ENCODE measurements around the gene IL1R2.

IL1R2 gene

GRCh38 chr2:101975171-101975870 lies 16.4 kb upstream of the IL1R2 start:
- no peak for DNase-seq

DNA sequence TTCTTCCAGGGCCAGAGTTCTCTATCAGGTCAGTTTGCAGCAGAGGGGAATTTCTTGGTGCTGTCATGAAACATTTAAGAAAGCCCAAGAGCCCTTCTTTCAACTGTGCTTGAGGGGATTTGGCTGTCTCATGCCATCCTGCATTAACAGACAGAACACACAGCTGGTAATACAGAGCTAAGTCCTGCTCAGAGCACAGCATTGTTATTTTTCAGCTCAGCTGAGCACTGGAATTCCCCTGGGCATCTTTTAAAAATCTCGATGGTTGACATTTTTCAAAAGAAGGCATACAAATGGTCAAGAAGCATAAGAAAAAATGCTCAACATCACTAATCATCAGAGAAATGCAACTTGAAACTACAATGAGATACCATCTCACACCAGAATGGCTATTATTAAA lies 14.9 kb upstream of the IL1R2 start:
- DNase-seq = no peak

- DNase-seq = no peak
Observed at GRCh38 chr2:101980368-101980767, 11.4 kb upstream of the IL1R2 start.

- DNase-seq = no peak
Observed at GRCh38 chr2:101981066-101981465, 10.7 kb upstream of the IL1R2 start.

DNA sequence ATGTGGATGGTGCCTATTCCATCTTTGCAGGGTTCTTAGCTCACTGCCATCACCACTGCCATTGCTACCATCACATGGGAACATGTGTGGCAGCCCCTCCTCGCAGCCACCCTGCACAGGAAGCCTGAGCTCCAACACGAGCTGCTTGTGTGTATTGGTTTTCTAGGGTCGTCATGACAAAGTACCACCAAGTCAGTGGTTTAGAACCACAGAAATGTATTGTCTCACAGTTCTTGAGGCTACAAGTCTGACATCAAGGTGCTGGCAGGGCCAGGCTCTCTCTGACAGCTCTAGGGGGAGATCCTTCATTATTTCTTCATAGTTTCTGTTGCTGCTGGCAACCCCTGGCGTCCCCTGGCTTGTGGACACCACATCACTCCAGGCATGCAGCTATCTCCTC lies 10.3 kb upstream of the IL1R2 start:
- no peak for DNase-seq

- no peak for DNase-seq
Observed at GRCh38 chr2:101982495-101983029, 9.2 kb upstream of the IL1R2 start.

GRCh38 chr2:101983486-101983885 lies 8.3 kb upstream of the IL1R2 start:
- no peak for DNase-seq

DNA sequence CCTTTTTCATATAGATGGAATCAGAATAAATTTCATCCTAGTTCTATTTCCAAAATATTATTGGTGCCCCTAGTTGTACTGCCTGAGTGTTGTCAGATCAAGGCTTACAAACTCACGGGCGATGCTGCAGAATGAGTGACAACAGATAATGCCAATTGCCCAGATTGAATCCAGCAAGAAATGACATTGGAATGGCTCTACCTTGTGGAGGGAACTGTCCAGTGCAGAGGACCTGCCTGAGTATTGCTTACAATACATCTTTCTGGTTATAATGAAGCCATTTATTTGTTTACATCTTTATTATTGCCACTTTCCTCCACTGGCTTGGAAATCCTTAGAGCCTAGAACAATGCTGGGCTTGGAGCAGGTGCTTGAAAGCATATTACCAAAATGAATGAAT lies 7.8 kb upstream of the IL1R2 start:
- DNase-seq = no peak

DNA sequence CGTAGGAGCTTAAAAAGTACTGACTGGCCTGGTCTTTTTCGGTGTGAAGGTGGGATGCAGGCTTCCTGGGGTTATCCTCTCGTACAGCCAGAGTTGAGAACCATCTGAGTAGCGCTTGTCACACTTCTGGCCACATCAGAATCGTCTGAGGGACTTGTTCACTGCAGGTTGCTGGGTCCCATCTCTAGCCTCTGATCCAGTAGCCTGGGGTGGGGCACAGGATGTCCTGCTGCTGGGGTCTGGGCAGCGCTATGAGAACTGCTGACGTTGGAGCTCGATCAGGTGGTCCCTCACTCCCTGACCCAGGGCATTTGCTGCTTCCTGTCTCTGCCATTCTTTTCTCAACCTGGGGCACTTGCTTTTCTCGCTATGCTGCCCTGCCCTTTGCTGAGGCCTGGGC lies 7.1 kb upstream of the IL1R2 start:
- no peak for DNase-seq

GRCh38 chr2:101985101-101985792 lies 6.5 kb upstream of the IL1R2 start:
- DNase-seq = no peak

- DNase-seq = no peak
Observed at GRCh38 chr2:101985793-101986164, 6.0 kb upstream of the IL1R2 start.

DNA sequence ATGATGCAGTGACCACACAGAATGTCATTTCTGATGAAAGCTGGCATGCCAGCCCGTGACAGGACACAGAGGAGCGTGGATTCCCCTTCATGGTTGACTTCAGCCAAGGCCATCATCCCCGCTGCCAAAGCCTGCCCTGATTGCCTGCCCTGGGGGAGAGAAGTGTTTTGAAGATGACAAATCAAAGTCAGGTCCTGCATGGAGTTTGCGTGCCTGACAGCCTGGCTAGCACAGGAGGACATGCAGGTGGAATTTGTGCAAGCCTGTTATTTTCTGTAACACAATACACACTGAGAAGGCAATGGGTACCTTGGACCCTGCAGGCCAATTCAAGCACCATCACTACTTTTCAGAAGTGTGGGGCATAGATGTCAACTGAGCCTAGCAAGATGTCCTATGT lies 5.4 kb upstream of the IL1R2 start:
- no peak for DNase-seq

DNA sequence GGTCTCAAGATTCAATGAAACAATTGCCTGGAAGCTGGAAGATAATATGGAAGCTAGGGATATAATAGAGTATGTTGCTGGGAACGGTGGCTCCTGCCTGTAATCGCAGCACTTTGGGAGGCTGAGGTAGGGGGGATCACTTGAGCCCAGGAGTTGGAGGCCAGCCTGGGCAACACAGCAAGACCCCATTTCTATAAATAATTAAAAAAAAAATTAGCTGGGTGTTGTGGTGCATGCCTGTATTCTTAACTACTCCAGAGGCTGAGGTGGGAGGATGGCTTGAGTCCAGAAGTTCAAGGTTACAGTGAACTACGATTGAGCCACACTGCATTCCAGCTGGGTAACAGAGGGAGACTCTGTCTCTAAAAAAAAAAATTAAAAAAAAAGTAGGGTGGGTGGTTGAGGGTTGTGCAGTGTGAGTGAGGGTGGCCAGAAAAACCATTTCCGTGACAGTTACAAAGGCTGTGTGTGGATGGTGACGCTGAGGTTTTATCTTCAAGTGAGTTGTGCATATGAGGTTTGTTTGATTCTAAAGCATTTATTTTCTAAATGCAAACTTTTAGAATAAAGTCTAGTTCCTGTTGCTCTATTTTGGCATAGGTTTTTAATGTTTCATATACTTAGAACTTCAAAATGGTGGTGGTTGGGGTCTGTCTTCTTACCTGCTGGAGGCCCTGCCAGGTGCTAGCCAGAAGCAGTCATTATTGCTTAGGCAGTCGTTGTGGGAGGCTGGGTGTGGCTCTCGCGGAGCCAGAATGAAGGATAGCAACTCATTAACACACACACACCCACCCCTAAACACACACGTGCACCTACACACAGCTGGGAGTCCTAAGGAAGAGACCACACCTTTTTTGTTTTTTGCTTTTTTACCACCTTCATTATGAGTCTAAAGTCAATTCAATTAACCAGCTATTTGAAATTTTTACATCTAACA lies 4.7 kb upstream of the IL1R2 start:
- no peak for DNase-seq

GRCh38 chr2:101987832-101988231 lies 3.9 kb upstream of the IL1R2 start:
- DNase-seq = no peak

GRCh38 chr2:101988541-101988940 lies 3.2 kb upstream of the IL1R2 start:
- no peak for DNase-seq

DNA sequence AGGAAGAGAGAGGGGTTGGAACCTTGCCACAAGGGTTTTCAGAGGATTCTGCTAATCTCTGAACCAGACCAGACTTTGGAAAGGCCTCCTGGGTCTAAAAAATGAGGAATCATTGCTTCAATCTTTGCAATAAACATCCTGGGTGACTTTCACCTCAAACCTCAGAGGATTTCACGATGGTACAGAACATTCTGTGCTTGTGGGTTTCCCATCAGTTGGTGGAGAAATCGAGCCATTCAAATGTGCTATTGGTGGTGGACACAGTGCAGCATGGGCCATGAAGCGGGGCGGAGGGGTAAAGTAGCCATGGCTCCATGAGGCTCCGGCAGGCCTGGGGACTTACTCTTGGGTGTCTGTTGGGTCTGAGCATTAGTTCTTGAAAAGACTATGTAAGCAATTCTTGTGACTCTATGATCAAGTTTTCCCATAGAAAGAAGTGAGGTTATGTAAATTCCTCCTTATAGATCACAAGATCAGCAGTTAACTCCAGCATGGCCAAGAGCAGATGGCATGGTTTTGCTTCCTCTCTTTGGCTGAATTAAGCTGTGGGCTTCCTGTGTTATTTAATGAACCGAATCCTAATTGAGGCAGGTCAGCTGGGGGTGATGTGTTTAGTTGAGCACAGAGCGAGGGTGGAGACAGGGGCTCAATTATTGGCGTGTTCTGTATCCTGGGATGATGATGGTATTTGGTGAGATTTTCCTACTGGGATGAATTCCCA lies 1.9 kb upstream of the IL1R2 start:
- DNase-seq = no peak

DNA sequence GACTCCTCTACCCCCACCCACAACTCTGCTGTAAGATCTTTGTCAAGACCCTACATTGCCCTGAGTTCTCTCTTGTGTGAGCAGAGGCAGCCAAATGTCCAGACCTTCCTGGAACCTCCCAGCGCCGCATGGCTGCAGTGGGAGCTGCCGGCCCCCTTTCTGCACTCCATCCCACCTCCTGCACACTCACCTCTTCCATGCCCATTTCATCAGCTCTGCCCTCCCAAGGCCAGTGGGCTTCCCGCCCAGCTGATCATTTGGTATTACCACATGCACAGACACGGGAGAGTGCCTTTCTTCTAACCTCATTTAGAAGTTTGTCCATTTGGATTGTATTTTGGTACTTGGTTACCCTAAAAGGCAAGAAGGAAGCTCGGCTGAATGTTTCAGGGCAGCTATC lies 2.0 kb downstream of the IL1R2 start:
- DNase-seq = no peak

GRCh38 chr2:101995019-101995418 lies 3.3 kb downstream of the IL1R2 start:
- DNase-seq = no peak

- no peak for DNase-seq
Observed at GRCh38 chr2:101995804-101996203, 4.0 kb downstream of the IL1R2 start.

- DNase-seq = no peak
Observed at GRCh38 chr2:101998556-101998895, 6.8 kb downstream of the IL1R2 start.

GRCh38 chr2:101998896-101999789 lies 7.4 kb downstream of the IL1R2 start:
- peak; percentile 37 to 49 for DNase-seq

- DNase-seq = no peak
Observed at GRCh38 chr2:102000012-102000411, 8.3 kb downstream of the IL1R2 start.
